ENCODE measurements around the gene CLRN3. TPM values are rescaled to one million over a fixed set of nuclear protein-coding genes. Genes with fewer than 3 reads are reported as not detected.

CLRN3 gene
- total RNA-seq, 1 donor from 2014 or later, result 0.31 TPM

DNA sequence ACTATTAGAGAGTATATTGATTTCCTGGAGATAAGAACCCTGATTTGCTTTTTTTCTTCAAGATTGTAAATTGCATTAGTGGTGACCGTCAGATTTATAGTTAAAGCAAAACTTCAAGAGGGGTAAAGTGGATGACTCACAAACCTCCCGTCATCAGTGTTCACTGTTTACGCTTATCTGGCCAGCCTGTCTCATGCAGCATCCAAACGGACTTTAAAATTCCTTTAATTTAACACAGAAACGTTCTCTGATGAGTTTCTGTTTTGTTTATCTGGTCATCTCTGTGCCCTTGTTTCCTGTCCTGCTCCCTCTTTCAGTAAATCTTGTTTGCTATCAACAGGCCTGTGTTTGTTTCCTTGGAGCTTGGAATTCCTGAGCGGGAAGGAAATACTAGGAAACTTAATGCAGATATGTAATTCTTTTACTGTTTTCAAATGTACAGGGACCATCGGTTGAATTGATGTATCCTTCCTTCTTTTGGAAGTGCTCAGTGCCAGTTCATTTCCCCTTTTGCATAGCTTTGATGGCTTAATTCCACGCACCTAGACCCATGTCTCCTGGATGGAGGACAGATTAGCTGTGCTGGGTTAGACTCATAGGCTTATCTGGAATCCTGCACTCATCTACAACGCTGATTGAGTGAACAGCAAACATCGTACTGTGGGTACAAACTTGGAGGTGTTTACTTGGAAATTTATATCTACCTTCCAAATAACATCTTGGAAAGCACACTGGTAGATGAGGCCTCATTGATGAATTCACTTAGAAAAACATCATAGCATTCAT lies 35.5 kb upstream of the CLRN3 start:
- Mint-ChIP-seq H3K4me3 (ENCODE audit: unreplicated experiment) (peak overlapping the region; percentile 15), H3K36me3 (ENCODE audit: low read depth, unreplicated experiment) (peaks cover 12% of the 10 kb centered on the region), H3K27ac (ENCODE audit: unreplicated experiment) (peak overlapping the region; percentile 98), H3K4me1 (ENCODE audit: unreplicated experiment) (peaks cover 43% of the 10 kb centered on the region), H3K27me3 (ENCODE audit: unreplicated experiment) (peaks cover 3% of the 10 kb centered on the region), H3K9me3 (ENCODE audit: unreplicated experiment) (no peaks in the 10 kb centered on the region)
- no peak for DNase-seq (ENCODE audit: low spot score)
- TF ChIP-seq CTCF (IDR thresholded peaks at IDR 0.05; ENCODE audit: unreplicated experiment), result no peak

GRCh38 chr10:127926455-127926854 lies 33.7 kb upstream of the CLRN3 start:
- Mint-ChIP-seq H3K27me3 (ENCODE audit: unreplicated experiment) (peaks cover 3% of the 10 kb centered on the region), H3K4me3 (ENCODE audit: unreplicated experiment) (peak overlapping the region; percentile 81), H3K9me3 (ENCODE audit: unreplicated experiment) (no peaks in the 10 kb centered on the region), H3K27ac (ENCODE audit: unreplicated experiment) (peak overlapping the region; percentile 98), H3K4me1 (ENCODE audit: unreplicated experiment) (peaks cover 60% of the 10 kb centered on the region), H3K36me3 (ENCODE audit: low read depth, unreplicated experiment) (peaks cover 7% of the 10 kb centered on the region)
- no peak for DNase-seq (ENCODE audit: low spot score)
- TF ChIP-seq CTCF (IDR thresholded peaks at IDR 0.05; ENCODE audit: unreplicated experiment), result no peak

DNA sequence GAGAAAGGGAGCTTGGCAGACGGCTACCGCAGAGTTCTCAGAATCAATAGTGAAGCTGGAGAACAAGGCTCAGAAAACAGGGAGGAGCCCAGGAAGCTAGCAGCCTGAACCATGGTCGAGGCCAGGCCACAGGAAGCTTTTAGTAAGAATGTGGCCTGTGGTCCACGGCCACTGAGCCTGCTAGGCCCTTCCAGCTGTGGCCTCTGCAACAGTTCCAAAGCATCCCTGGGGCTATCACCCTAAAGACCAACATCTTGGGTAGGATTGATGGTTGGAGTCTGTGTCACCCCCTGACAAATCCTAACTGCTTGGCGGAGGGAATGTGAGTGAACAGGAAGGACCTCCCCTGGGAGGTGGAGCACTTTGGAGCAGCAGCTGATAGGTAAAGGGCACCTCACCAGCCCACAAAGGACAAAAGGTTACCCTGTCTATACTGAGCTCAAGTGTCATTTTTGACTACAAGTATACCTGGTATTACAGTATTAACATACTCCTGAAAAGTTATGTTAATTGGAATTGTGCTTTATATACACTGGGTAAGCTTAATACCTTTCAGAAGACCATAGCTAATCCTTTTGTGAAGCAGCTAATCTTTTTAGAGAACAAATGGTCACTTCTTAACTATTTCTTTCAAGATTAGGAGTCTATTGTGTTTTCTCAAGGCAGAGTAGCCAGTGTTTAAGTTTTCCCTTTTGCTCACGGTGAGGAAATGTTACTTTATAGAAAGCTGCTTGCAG lies 32.9 kb upstream of the CLRN3 start:
- peaks cover 7% of the 10 kb centered on the region for H3K36me3 Mint-ChIP-seq (ENCODE audit: low read depth, unreplicated experiment)
- no peak overlapping the region for H3K4me3 Mint-ChIP-seq (ENCODE audit: unreplicated experiment)
- peaks cover 68% of the 10 kb centered on the region for H3K4me1 Mint-ChIP-seq (ENCODE audit: unreplicated experiment)
- no peak for DNase-seq (ENCODE audit: low spot score)
- peak overlapping the region; percentile 98 for H3K27ac Mint-ChIP-seq (ENCODE audit: unreplicated experiment)
- peaks cover 10% of the 10 kb centered on the region for H3K27me3 Mint-ChIP-seq (ENCODE audit: unreplicated experiment)
- no peak for TF ChIP-seq CTCF (IDR thresholded peaks at IDR 0.05; ENCODE audit: unreplicated experiment)
- H3K9me3 Mint-ChIP-seq (ENCODE audit: unreplicated experiment), result no peaks in the 10 kb centered on the region

- H3K4me3 Mint-ChIP-seq (ENCODE audit: unreplicated experiment), result no peak overlapping the region
- peaks cover 77% of the 10 kb centered on the region for H3K4me1 Mint-ChIP-seq (ENCODE audit: unreplicated experiment)
- no peak overlapping the region for H3K27ac Mint-ChIP-seq (ENCODE audit: unreplicated experiment)
- no peak for DNase-seq (ENCODE audit: low spot score)
- no peak for TF ChIP-seq CTCF (IDR thresholded peaks at IDR 0.05; ENCODE audit: unreplicated experiment)
- H3K27me3 Mint-ChIP-seq (ENCODE audit: unreplicated experiment), result peaks cover 12% of the 10 kb centered on the region
- peaks cover 9% of the 10 kb centered on the region for H3K36me3 Mint-ChIP-seq (ENCODE audit: low read depth, unreplicated experiment)
- no peaks in the 10 kb centered on the region for H3K9me3 Mint-ChIP-seq (ENCODE audit: unreplicated experiment)
These were observed 30.9 kb upstream of the CLRN3 start for GRCh38 chr10:127923646-127924045.

Measured in endothelial cell (in vitro differentiated cells).